CD4-positive, alpha-beta T cell treated with Interleukin-12 subunit alpha and Interleukin-12 subunit beta, for 1 hour (primary cell): ENCODE measurements around the gene BIRC6.
"Not testable (repeated sequence)": the region's sequence is repeated elsewhere in the genome, so short reads cannot be mapped to it uniquely, and the experiment has no call there.

ENCODE experiments used
- DNase-seq: peaks from one replicate; pipeline ENCODE4 v3.0.0-alpha.2; 2020

The BIRC6 gene

GRCh38 chr2:32356681-32357317 lies at the start of gene BIRC6:
Gene BIRC6, plus strand, starts transcription at chr2:32357023. Its CDS starts 139 bp downstream, at chr2:32357162.
- peak; percentile 93 for DNase-seq

- no peak for DNase-seq
Measured at GRCh38 chr2:32310577-32310976, 46.2 kb upstream of the BIRC6 start.

GRCh38 chr2:32314886-32315285 lies 41.9 kb upstream of the BIRC6 start:
- no peak for DNase-seq

- not testable (repeated sequence) for DNase-seq
Measured at GRCh38 chr2:32328679-32329078, 28.1 kb upstream of the BIRC6 start.

DNA sequence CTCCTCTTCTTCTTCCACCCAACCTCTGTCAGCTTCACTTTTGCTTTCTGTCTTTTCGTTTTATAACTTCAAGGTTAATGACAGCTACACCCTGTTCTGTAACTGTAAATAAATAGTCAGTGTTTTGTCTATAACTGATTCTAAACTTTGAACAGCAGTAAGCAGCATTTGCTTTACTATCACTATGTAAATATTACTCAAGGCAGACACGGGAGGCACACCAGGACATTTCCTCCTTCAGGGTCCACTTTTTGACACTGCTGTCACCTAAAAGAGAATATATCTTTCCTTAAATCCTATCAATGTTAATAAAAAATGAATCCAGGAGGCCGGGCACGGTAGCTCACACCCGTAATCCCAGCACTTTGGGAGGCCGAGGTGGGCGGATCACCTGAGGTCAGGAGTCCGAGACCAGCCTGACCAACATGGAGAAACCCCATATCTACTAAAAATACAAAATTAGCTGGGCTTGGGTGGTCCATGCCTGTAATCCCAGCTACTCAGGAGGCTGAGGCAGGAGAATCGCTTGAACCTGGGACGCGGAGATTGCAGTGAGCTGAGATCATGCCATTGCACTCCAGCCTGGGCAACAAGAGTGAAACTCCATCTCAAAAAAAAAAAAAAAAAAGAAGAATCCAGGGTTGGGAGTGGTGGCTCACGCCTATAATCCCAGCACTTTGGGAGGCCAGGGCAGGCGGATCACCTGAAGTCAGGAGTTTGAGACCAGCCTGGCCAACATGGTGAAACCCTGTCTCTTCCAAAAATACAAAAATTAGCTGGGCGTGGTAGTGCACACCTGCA lies 27.4 kb upstream of the BIRC6 start:
- DNase-seq, result not testable (repeated sequence)

DNA sequence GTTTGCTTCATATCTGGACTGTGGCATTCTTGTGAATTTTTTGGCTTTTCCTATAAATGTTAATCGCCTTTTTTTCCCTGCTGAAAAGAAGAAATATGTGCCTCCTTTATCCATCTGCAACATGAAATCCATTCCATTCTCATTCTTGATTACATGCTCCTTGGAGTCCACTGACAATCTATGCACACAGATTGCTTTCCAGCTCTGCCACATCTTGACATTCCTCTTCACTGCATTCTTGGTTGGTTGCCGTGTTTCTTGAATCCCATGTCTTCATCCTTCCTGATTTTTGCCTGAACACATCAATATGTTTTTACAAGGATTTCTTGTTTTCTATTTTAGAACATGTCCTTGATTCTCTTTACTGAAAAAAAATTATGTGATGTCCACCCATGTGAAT lies 26.7 kb upstream of the BIRC6 start:
- no peak for DNase-seq

- DNase-seq, result no peak
Measured at GRCh38 chr2:32342801-32343200, 14.0 kb upstream of the BIRC6 start.

DNA sequence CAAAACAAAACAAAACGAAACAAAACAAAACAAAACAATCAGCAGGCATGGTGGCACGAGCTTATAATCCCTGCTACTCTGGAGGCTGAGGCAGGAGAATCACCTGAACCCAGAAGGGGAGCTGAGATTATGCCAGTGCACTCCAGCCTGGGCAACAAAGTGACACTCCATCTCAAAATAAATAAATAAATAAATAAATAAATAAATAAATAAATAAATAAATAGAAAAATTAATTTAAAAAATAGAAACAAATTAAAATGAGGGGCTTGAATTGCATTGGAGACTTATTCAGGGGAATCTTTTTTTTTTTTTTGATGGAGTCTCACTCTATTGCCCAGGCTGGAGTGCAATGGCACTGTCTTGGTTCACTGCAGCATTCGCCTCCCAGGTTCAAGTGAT lies 6.0 kb upstream of the BIRC6 start:
- not testable (repeated sequence) for DNase-seq

GRCh38 chr2:32355976-32356680 lies 695 bp upstream of the BIRC6 start:
- no peak for DNase-seq

DNA sequence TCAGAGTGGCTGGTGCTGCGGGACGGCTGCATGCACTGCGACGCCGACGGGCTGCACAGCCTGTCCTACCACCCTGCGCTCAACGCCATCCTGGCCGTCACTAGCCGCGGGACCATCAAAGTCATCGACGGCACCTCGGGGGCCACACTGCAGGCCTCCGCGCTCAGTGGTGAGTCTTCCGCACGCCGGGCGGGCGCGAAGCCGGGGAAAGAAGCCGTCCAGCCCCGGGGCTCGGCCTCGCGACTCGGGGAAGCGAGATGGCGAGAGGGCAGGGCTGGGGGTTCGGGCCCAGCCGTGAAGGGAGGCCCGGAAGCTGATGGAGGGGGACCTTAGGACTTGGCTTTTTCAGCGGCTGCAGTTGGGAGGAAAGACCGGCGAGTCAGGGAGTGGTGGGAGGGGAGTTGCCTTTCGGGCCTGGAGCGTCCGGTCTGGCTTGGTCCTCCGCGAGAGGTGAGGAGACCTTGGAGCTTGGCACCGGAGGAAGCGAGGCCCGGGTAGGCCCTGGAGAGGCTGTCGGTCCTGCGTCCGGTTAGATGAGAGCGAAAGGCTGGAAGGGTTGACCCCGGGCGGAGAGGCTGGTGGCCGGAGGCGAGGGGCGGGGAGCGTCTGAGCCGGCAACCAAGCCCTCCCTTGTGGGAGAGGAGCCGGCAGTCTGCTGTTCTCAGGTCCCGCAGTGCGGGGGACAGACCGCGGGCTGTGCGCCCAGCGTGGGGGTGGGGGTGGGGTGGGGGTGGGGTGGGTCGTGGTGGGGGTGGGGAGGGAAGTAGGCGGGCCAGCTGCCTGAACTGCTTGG lies 691 bp downstream of the BIRC6 start:
- peak; percentile 21 for DNase-seq

- DNase-seq, result peak; percentile 8
Measured at GRCh38 chr2:32358111-32358482, 1.3 kb downstream of the BIRC6 start.

DNA sequence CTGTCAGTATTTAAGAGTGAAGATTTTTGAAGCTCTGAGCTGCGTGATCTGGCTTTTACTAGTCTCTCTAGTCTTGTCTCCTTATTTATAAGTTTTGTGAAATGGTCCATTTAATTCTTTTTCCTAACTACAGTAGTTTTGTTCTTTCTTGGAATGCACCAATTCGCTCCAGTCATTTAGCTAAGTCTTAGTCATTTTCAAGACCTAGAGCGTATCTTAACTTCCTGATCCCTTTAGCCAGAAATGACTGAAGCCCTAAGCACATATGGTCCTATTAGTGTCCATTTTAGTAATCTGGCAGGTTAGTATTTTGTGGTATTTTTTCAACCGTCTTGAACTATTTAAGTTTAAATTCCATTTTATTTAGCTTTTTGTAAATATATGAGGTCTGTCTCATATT lies 3.6 kb downstream of the BIRC6 start:
- DNase-seq, result no peak

DNA sequence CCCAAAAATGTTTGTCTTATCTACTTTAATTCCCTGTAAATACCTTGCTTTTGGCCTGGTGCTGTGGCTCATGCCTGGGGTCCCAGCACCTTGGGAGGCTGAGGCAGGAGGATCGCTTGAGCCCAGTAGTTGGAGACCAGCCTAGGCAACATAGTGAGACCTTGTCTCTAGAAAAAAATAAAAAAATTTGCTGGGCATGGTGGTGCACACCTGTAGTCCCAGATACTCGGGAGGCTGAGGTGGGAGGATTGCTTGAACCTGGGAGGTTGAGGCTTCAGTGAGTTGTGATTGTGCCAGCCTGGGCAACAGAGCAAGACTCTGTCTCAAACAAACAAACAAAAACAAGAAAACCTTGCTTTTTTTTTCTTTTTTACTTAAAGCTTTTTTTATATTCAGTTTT lies 6.2 kb downstream of the BIRC6 start:
- DNase-seq, result not testable (repeated sequence)

DNA sequence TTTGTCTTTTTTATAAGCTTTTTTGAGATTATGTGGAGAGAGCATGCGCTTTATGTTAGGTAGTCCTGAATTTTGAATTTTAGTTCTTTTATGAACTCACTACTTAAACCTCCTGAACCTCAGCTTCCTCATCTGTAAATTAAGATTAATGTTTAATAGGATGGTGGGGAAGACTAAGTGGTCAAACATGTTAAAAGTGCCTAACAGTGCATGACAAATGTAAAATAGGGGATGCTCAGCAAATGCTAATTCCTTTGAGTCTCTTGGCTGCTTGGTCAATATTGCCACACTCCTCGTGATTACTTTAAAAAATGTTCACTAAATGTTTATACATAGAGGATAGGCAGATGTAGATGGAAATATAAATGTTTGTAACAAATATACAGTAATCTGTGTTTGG lies 6.8 kb downstream of the BIRC6 start:
- DNase-seq, result no peak

GRCh38 chr2:32364290-32364689 lies 7.5 kb downstream of the BIRC6 start:
- not testable (repeated sequence) for DNase-seq

DNA sequence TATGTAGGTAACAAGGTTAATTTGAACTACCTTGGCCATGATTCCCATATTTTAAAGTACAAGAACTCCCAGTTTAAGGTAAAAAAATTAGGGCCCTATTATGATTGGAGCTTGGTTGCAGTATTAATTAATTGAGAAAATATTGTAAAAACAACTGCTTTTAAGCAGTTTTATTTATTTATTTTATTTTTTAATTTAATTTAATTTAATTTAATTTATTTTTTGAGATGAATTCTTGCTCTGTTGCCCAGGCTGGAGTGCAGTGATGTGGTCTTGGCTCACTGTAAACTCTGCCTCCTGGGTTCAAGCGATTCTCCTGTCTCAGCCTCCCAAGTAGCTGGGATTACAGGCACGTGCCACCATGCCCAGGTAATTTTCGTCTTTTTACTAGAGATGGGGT lies 8.9 kb downstream of the BIRC6 start:
- DNase-seq, result not testable (repeated sequence)

DNA sequence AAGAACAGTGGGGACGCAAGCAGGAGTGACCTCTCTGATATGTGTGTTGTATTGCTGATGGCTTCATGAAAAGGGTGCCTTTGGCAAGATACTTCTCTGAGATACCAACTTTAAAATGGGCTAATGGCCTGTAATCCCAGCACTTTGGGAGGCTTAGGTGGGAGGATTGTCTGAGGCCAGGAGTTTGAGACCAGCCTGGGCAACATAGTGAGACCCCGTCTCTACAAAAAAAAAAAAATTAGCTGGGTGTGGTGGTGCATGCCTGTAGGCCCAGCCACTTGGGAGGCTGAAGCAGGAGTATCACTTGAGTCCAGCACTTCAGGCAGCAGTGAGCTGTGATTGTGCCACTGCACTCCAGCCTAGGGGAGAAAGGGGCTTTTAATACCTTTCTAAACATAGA lies 9.8 kb downstream of the BIRC6 start:
- DNase-seq, result no peak

GRCh38 chr2:32369222-32369621 lies 12.4 kb downstream of the BIRC6 start:
- DNase-seq, result no peak

DNA sequence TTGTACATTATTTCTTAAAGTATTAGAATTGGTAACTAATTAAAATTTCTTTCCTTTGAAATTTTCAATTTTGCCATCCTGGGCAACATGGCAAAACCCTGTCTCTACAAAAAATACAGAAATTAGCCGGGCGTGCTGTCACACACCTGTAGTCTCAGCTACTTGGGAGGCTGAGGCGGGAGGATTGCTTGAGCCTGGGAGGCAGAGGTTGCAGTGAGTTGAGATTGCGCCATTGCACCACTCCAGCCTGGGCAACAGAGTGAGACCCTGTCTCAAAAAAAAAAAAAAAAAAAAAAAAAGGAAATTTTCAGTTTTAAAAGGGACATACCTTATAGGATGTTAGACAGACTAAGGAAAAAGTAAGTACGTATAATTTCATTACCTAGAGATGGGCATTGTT lies 14.1 kb downstream of the BIRC6 start:
- DNase-seq, result not testable (repeated sequence)

GRCh38 chr2:32372519-32373182 lies 15.8 kb downstream of the BIRC6 start:
- DNase-seq, result no peak

- DNase-seq, result no peak
Measured at GRCh38 chr2:32375228-32375892, 18.5 kb downstream of the BIRC6 start.

GRCh38 chr2:32376756-32377155 lies 19.9 kb downstream of the BIRC6 start:
- no peak for DNase-seq
